ENCODE measurements around the gene MARCHF6. TPM values are rescaled to one million over a fixed set of nuclear protein-coding genes. Genes with fewer than 3 reads are reported as not detected.
"Not testable (repeated sequence)": the region's sequence is repeated elsewhere in the genome, so short reads cannot be mapped to it uniquely, and the experiment has no call there.

The MARCHF6 gene
- polyA plus RNA-seq, 4 donors: 153 to 197 (median 192) TPM

DNA sequence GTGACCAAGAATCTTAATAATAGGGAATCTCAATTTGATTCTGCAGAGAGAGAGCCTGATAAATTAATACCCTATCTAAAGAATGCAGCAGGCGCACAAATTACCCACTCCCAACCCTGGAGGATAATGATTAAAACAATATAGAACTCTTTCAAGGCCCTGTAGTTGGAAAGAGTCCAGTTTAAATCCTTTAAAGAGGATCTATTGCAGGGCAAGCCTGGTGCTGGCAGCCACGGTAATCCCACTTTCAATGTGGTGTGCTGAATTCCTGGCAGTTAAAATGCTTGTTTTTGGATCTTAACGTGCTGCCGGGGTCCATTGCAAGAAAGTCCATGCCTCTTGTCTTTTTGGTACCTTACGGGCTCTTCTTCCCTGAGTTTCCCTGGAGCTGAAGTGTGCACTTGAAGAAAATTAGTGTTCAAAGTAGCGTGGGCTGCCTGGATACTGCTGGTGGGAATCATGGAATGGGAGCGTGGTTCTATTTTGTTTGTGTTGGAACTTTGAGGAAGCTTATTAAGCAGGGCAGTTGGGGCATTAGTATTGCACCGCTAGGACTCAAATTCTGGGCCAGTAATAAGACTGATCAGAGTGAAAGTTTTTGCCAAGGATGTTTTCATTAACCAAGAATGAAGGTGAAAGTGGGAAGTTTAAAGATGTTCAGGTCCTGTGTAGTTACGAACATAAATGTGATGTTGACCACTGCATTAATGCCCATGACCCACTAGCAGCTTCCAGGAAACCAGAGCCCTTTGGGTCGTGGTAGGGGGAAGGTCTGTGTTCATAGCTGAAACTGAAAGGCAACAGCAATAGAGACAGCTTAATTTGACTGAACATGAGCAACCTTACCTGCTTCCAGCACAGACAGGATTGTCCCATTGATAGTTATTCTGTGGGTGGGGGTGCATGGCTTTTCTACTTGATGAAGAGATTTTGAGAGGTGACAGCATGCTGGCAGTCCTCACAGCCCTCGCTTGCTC lies 20.8 kb downstream of the MARCHF6 start:
- no peak for DNase-seq (ENCODE audit: low read depth in 4 of 4, low spot score in 3 of 4)

DNA sequence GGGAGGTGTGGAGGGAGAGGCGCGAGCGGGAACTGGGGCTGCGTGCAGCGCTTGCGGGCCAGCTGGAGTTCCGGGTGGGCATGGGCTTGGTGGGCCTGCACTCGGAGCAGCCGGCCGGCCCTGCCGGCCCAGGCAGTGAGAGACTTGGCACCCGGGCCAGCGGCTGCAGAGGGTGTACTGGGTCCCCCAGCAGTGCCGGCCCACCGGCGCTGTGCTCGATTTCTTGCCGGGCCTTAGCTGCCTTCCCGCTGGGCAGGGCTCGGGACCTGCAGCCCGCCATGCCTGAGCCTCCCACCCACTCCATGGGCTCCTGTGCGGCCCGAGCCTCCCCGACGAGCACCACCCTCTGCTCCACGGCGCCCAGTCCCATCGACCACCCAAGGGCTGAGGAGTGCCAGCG lies 21.7 kb downstream of the MARCHF6 start:
- DNase-seq (ENCODE audit: low read depth in 4 of 4, low spot score in 3 of 4): not testable (repeated sequence)

DNA sequence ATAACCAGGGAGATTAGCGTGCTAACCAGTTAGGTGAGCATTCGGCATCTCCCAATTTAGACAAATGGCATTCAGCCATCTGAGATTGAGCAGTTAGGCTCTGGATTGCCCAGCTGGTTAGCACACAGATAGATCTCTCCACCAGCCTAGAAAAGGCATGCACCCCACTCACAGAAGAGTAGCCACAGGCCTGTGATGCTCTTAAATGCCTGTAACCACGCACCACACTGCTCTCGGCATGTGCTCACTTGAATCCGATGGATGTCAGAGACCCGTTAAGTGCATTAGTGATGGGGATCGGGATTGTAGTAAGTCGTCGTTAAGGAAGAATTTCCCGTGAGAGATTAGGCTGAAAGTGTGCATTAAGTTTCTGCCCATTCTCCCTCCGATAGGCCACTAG lies 23.0 kb downstream of the MARCHF6 start:
- DNase-seq (ENCODE audit: low read depth in 4 of 4, low spot score in 3 of 4): no peak

DNA sequence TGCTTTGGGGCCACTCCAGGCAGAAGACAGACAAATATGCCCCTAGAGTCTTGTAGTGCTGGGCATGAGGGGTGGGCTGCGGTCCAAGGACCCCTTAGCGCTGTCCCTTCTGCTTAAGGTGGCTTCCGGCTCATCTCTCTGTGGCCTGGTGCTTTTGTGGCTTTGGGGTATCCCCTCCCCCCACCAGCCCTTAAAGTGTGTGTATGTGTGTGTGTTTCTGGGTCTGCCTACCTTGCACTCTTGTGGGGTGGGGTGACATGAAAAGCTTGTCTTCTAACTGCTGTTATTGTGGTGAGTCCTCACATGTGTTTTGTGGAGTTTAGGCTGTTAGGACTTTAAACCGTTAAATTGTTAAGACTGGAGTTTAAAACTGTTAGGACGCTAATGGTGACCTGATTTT lies 23.6 kb downstream of the MARCHF6 start:
- DNase-seq (ENCODE audit: low read depth in 4 of 4, low spot score in 3 of 4): no peak

DNA sequence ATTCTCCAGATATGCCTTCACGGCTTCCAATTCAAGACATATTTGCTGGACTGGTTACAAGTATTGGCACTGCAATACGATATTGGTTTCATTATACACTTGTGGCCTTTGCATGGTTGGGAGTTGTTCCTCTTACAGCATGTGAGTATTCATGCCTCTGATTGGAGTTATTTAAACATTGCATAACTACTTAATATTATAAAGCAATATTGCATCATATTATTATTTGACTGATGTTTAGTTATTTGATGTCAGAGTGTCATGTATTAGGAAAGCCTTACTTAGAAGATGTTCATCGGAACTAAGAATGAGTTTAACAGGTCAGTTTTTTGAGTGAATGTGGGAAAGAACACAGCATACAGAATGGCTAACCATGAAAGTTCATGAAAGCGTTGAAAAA lies 28.3 kb downstream of the MARCHF6 start:
- no peak for DNase-seq (ENCODE audit: low read depth in 4 of 4, low spot score in 3 of 4)

DNA sequence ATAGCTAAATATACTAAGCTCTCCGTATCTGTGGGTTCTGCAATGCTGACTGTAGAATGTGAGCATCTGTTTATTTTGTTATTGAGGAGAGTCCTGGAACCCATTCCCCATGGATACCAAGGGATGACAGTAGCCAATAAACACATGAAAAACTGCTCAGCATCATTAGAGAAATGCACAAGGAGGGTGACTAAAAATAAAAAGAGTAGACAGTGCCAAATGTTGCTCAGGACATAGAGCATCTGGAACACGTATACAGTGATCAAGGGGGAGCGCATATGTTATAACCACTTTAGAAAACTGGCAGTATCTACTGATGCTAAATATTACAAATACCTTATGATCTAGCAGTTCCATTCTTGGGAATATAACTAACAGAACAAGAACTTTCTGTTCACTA lies 31.0 kb downstream of the MARCHF6 start:
- DNase-seq (ENCODE audit: low read depth in 4 of 4, low spot score in 3 of 4): no peak

DNA sequence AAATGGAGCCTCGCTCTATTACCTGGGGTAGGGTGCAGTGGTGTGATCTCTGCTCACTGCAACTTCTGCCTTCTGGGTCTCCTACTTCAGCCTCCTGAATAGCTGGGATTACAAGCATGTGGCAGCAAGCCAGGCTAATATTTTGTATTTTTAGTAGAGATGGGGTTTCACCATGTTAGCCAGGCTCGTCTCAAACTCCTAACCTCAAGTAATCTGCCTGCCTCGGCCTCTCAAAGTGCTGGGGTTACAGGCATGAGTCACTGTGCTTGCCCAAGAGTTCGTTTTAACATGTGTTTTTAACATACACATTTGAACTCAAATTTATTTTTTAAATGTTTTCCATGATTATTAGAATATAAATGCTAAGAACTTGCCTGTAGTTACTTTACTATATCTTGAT lies 34.2 kb downstream of the MARCHF6 start:
- DNase-seq (ENCODE audit: low read depth in 4 of 4, low spot score in 3 of 4): no peak

DNA sequence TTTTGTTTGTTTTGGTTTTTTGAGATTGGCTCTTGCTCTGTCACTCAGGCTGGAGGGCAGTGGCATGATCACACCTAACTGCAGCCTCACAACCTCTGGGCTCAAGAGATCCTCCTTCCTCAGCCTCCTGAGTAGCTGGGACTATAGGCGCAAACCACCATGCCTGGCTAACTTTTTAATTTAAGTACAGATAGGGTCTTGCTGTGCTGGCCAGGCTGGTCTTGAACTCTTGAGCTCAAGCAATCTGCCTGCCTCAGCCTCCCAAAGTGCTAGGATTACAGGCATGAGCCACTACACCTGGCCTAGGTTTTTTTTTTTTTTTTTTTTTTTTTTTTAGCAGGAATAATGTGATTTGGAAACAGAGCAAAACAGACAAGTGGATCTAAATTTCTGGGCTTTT lies 37.6 kb downstream of the MARCHF6 start:
- DNase-seq (ENCODE audit: low read depth in 4 of 4, low spot score in 3 of 4): no peak

DNA sequence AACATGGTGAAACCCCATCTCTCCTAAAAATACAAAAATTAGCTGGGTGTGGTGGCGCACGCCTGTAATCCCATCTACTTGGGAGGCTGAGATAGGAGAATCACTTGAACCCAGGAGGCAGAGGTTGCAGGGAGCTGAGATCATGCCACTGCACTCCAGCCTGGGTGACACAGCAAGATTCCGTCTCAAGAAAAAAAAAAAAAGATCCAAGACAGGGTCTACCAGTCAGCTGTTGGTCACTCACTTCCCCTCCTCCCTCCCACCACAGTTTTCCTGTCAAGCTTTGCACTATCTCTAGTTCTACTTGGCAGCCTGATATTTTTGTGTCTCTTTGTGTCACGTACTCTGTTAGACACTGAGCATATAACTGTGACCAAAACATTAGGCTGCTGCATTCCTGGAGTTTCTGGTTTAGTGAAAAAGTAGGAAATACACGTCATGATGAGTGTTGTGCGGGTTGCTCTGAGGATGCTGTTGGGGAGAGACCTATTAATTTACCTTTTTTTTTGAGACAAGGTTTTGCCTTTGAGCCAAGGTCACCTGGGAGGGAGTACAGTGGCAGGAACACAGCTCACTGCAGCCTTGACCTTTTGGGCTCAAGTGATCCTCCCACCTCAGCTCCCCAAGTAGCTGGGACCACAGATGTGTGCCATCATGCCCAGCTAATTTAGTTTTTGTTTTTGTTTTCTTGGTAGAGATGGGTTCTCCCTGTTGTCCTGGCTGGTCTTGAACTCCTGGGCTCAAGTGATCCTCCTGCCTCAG lies 39.3 kb downstream of the MARCHF6 start:
- not testable (repeated sequence) for DNase-seq (ENCODE audit: low read depth in 4 of 4, low spot score in 3 of 4)

DNA sequence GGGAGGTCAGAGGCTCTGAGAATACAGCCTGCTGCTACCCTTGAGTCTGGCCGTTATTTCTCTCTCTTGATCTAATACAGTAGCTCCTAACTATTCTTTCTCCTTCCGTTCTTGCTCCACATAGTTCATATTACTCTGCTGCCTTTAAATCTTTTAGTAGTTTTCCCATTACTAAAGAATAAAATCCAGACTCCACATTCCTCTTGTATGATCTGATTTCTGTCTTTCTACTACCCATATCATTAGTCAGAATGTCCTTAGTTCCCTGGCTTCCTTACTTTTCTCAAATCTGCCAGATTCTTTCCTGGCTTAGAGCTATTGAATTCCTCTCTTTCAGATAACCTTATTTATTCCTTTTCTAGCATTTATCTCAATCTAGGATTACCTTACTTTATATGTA lies 40.0 kb downstream of the MARCHF6 start:
- no peak for DNase-seq (ENCODE audit: low read depth in 4 of 4, low spot score in 3 of 4)

DNA sequence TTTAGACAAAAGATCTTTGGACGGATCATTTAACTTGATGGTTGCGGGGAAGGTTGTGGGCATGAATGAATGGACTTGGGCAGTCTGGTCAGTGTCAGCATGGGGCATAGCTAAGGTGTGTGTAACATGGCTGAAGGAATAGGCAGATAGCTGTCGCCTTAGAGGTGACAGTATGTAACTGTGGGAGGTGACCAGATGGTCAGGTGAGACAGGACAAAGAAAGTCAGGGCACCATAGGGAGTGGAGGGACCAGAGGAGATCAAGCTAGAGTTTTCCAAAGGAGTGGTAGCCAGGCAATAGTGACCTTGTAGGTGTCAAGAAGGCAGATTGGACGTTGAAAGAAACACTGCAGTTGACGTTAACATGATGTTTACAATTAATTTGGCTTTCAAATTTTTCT lies 43.1 kb downstream of the MARCHF6 start:
- no peak for DNase-seq (ENCODE audit: low read depth in 4 of 4, low spot score in 3 of 4)

DNA sequence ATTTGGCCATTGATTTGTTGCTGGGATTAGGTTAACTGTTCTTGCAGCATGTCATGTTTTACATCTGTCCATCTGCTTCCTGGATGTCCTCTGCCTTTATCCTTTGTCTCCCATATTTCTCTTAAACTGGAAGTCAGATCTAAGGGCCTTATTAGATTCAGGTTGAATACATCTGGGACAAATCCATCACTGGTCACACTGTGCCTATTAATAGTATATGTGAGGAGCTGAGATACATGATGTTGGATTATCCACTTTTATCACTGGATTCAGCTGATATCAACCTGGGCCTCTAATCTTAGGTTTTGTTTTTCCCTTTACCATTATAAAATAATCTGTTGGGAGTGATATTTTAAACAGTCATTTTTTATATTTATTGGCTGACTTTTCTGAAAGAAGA lies 46.3 kb downstream of the MARCHF6 start:
- DNase-seq (ENCODE audit: low read depth in 4 of 4, low spot score in 3 of 4): no peak

DNA sequence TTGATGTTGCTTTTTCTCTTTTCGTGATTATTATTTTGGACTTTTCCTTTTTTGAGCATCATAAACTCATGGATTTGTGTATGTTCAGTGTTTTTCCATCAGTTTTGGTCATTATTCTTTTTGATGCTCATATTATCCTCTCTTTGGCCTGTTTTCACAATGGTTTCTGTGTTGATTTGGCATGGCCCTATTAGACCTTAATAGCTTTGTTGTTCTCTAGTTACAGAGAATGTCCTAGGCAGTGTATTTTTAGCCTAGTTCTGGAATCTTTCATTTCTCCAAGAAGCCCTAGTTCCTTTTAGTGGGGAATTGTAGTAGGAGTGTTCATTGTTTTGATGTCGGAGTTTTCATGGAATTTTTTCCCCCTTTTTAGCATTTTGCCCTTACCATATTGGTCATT lies 46.9 kb downstream of the MARCHF6 start:
- DNase-seq (ENCODE audit: low read depth in 4 of 4, low spot score in 3 of 4): no peak

DNA sequence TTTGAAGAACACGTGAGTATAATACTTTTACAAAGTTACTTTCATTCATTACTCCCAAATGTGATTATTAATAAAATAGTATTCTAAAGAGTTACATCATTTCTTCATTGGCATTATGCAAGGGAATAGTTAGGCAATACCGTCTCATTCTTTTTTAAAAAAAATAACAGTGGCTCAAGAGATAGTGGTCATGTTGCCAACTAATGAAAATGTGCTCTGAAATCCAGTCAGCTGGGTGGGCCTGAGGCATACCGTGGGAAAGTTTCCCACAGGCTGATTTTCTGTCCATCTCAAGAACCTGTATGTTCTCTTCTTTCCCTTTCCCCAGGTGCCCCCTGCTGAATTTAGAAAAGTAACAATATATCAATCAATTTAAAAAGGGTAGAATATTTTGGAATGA lies 47.3 kb downstream of the MARCHF6 start:
- no peak for DNase-seq (ENCODE audit: low read depth in 4 of 4, low spot score in 3 of 4)

DNA sequence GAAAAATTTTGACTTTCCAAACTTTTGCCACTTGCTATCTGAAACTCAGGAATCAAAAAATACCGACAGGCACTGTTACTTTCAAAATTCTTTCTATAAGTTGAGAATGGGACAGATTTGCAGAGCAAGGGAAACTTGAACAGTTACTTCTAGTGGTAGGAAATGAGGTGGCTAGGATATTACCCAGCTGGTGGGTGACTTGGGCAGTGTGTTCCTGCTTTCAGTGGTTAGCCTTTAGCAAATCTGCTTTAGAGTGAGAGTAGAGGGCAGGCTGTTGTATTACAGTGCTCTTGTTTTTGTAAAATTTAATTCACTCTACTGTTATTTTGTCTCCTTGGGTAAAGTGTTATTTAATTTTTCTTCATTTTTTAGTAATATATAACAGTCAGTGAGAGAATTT lies 48.0 kb downstream of the MARCHF6 start:
- DNase-seq (ENCODE audit: low read depth in 4 of 4, low spot score in 3 of 4): no peak

Other genes starting within 250 kb of the MARCHF6 start
- gene ATPSCKMT, start 103.8 kb upstream of the MARCHF6 start, polyA plus RNA-seq (ENCODE audit: insufficient read length in 4 of 4): 10 to 100 TPM; 20.2 to 23.8 (median 21.9) TPM
- 100 to 1,000 TPM; 152 to 270 (median 258) TPM for gene CCT5, start 103.4 kb upstream of the MARCHF6 start, polyA plus RNA-seq (ENCODE audit: insufficient read length in 4 of 4)
- gene CMBL, start 45.8 kb upstream of the MARCHF6 start, polyA plus RNA-seq (ENCODE audit: insufficient read length in 4 of 4): 10 to 100 TPM; 32.1 to 47.4 (median 41.2) TPM
- under 1 TPM; 0.12 to 0.89 (median 0.68) TPM for gene ROPN1L, start 88.2 kb downstream of the MARCHF6 start, polyA plus RNA-seq (ENCODE audit: insufficient read length in 4 of 4)
- 1 to 10 TPM; 1.5 to 5.5 (median 1.6) TPM for gene ANKRD33B, start 210.4 kb downstream of the MARCHF6 start, polyA plus RNA-seq (ENCODE audit: insufficient read length in 4 of 4)

All from left renal pelvis (tissue), 4 donors.